ENCODE results near the gene STAM.

DNA sequence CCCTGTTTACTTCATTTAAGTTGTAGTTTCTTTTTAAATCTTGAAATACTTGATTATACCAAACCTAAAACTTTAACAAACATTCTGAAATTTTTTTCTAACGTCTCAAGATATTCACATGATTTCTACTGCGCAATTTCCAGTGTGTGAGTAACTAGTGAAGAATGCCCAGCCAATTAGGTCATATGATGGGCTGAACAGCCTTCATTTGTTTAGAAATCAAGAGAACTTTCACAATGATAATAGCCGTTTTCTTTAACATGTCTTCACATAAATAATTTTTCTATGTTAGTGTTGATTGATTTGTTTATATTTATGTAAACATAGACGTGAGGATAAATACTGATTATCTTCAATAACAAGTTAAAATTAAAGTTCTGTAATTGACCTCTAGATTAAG lies 21.8 kb downstream of the STAM start:
- TF ChIP-seq, protein P1, sequence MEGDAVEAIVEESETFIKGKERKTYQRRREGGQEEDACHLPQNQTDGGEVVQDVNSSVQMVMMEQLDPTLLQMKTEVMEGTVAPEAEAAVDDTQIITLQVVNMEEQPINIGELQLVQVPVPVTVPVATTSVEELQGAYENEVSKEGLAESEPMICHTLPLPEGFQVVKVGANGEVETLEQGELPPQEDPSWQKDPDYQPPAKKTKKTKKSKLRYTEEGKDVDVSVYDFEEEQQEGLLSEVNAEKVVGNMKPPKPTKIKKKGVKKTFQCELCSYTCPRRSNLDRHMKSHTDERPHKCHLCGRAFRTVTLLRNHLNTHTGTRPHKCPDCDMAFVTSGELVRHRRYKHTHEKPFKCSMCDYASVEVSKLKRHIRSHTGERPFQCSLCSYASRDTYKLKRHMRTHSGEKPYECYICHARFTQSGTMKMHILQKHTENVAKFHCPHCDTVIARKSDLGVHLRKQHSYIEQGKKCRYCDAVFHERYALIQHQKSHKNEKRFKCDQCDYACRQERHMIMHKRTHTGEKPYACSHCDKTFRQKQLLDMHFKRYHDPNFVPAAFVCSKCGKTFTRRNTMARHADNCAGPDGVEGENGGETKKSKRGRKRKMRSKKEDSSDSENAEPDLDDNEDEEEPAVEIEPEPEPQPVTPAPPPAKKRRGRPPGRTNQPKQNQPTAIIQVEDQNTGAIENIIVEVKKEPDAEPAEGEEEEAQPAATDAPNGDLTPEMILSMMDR (IDR thresholded peaks at IDR 0.05; ENCODE audit: low read depth, low read length), result no peak
- no peak for TF ChIP-seq EZH2phosphoT487 (IDR thresholded peaks at IDR 0.05; ENCODE audit: low read depth)

Data from OCI-LY3 (cell line).